Heart left ventricle (tissue), 16 donors: ENCODE measurements around the gene IRX1. TPM values are rescaled to one million over a fixed set of nuclear protein-coding genes. Genes with fewer than 3 reads are reported as not detected.

Experiments
- ATAC-seq, 4 donors: fragments of 200-7000 bp; cut with Tn5 transposase; one replicate each; pipeline ENCODE4 v1.9.1; 2020 to 2022; ENCODE audit warnings: moderate library complexity in 4 of 4, mild to moderate bottlenecking in 3 of 4, moderate number of reproducible peaks in 1 of 4
- DNase-seq, 5 donors: peaks; one replicate each; pipeline ENCODE4 v3.0.0-alpha.2; 2020
- H3K27ac ChIP-seq, 12 donors: fragments of 200-600 bp; sonication (generic) in 4 of 12; one replicate each; pipeline versions ENCODE4 v1.5.0 to v1.8.0; 2016 to 2022; ENCODE audit warnings: mild to moderate bottlenecking in 2 of 12
- H3K27me3 ChIP-seq, 9 donors: fragments of 200-600 bp; sonication (generic) in 2 of 9; one replicate each; pipeline versions ENCODE4 v1.5.1 to v1.8.0; 2016 to 2022; ENCODE audit warnings: mild to moderate bottlenecking in 3 of 9
- H3K36me3 ChIP-seq, 9 donors: fragments of 200-600 bp; sonication (generic) in 2 of 9; one replicate each; pipeline versions ENCODE4 v1.5.0 to v1.8.0; 2018 to 2022; ENCODE audit warnings: mild to moderate bottlenecking in 2 of 9
- H3K4me1 ChIP-seq, 12 donors: fragments of 200-600 bp; sonication (generic) in 4 of 12; one replicate each; pipeline versions ENCODE4 v1.5.0 to v1.8.0; 2016 to 2022; ENCODE audit warnings: mild to moderate bottlenecking in 3 of 12
- H3K4me3 ChIP-seq, 12 donors: fragments of 200-600 bp; sonication (generic) in 4 of 12; one replicate each; pipeline versions ENCODE4 v1.5.0 to v1.8.0; 2017 to 2022; ENCODE audit warnings: mild to moderate bottlenecking in 9 of 12, moderate library complexity in 4 of 12
- H3K9me3 ChIP-seq, 12 donors: fragments of 200-600 bp; sonication (generic) in 4 of 12; one replicate each; pipeline versions ENCODE4 v1.5.0 to v1.8.0; 2016 to 2022; ENCODE audit warnings: mild to moderate bottlenecking in 1 of 12
- POLR2A ChIP-seq, 2 donors: fragments of 450-650 bp; IDR thresholded peaks; one replicate each; pipeline ENCODE4 v1.6.1; 2017; ENCODE audit warnings: antibody characterized with exemption in 2 of 2, mild to moderate bottlenecking in 2 of 2, moderate library complexity in 2 of 2
- WGBS, 4 donors: extraction: QIAGEN DNeasy Blood & Tissue Kit in 2 of 4; methylation state at CpG; one replicate each; pipeline versions ENCODE4 v1.1.5 to v1.1.7; 2013 to 2018; 5-methylcytosine and 5-hydroxymethylcytosine counted together
- intact Hi-C, 10 donors: fragments of 100-400 bp; cut with DNase I; formaldehyde crosslinking; loops; one replicate each; pipeline versions ENCODE4 v1.11.1 to v1.14.2; 2022
- polyA plus RNA-seq, 2 donors: library from polyadenylated mRNA; stranded (reverse); fragments of 200-250 nt; gene quantifications; one replicate each; pipeline ENCODE4 v1.2.3, GENCODE V29; 2013
- total RNA-seq, 9 donors: library from RNA; depleted of rRNA in 2 of 9; stranded (reverse); fragments of >200 nt in 2 of 9; fragmentation: NEBNext Ultra II Directional in 3 of 9; extraction: Animal tissue kit (Norgen Biotek cat#: 25700) in 3 of 9; gene quantifications; one replicate each; pipeline versions ENCODE4 v1.1.0 to v1.2.4, GENCODE V29; 2016 to 2023
- TF ChIP-seq, protein P1 (sequence below), 12 donors: fragments of 200-600 bp; sonication (generic) in 4 of 12; IDR thresholded peaks; one replicate each; pipeline versions ENCODE4 v1.5.0 to v1.8.0; 2018 to 2022; ENCODE audit warnings: antibody characterized with exemption in 12 of 12, mild to moderate bottlenecking in 5 of 12
- donor health status: ischemic (EF 13 %, LVEDD 7.1; RV severe dilation, severe dysfunction).
- donor health status: healthy with polysubstance abuse.
- donor health status: DM: no; HTN: yes; CAD: no.
- donor health status: DM: no; HTN: no; CAD: no.
- donor health status: ischemic (EF 25% LVEDD 6.9; RV normal size, moderate dysfunction).
- donor health status: ischemic (EF 25% LVEDD 5.7; RV mildly dilated, moderate dysfunction).
- donor health status: healthy.
- donor health status: DM: yes; HTN: yes; CAD: no.
- donor health status: ischemic (EF 35%, LVEDD 5.7; RV mildly dilated, moderate dysfunction).
- donor health status: nonischemic (EF 11% LVEDD 7.7; RV severe dilation, severe dysfunction).
- donor health status: DM: yes; HTN: yes; CAD: no.
- donor health status: PGD.
- donor health status: ischemic (EF 29% LVEDD 5.4; RV normal size, mild dysfunction).
- donor health status: nonischemic (EF 23%, LVEDD 6.1; RV moderate dilation, normal function).

IRX1 gene
- total and polyA plus RNA-seq, 11 donors: 0.15 to 1.5 (median 0.34) TPM; not detected in 1

DNA sequence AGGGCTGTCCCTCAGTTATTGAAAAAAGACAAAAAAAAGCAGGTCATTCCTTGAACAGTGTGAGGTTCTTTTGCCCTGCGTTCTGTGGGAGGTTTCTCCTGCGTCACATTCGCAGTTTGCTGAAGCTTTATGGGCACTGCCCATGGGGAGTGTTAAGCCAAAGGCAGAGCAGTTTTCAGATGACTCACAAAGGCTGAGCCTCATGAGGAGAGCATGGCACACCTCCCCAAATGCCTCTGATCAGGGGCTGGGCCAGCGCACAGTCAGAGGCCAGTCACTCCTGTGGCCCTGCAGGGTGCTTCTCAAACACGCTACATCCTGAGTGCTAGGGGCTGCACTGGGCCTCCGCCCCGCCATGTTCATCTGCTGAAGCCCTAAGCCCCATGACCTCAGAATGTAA lies 38.4 kb downstream of the IRX1 start:
- peaks cover 0 to 10% (median 0%) of the 10 kb centered on the region in 12 donors for H3K9me3 ChIP-seq
- intact Hi-C loops: no loop called here
- H3K27me3 ChIP-seq: peaks cover 0 to 2% (median 0%) of the 10 kb centered on the region in 9 donors
- DNase-seq: no peak
- no peak overlapping the region for H3K4me3 ChIP-seq
- TF ChIP-seq, protein P1, sequence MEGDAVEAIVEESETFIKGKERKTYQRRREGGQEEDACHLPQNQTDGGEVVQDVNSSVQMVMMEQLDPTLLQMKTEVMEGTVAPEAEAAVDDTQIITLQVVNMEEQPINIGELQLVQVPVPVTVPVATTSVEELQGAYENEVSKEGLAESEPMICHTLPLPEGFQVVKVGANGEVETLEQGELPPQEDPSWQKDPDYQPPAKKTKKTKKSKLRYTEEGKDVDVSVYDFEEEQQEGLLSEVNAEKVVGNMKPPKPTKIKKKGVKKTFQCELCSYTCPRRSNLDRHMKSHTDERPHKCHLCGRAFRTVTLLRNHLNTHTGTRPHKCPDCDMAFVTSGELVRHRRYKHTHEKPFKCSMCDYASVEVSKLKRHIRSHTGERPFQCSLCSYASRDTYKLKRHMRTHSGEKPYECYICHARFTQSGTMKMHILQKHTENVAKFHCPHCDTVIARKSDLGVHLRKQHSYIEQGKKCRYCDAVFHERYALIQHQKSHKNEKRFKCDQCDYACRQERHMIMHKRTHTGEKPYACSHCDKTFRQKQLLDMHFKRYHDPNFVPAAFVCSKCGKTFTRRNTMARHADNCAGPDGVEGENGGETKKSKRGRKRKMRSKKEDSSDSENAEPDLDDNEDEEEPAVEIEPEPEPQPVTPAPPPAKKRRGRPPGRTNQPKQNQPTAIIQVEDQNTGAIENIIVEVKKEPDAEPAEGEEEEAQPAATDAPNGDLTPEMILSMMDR (IDR thresholded peaks at IDR 0.05): no peak
- no peak for TF ChIP-seq POLR2A (IDR thresholded peaks at IDR 0.05)
- H3K36me3 ChIP-seq: no peaks in the 10 kb centered on the region
- no peaks in the 10 kb centered on the region for H3K4me1 ChIP-seq
- ATAC-seq: no peak
- 92 to 97% (median 93%) methylated on average over 7 of the region's 7 CpGs for WGBS, 4 donors
- no peak overlapping the region for H3K27ac ChIP-seq

DNA sequence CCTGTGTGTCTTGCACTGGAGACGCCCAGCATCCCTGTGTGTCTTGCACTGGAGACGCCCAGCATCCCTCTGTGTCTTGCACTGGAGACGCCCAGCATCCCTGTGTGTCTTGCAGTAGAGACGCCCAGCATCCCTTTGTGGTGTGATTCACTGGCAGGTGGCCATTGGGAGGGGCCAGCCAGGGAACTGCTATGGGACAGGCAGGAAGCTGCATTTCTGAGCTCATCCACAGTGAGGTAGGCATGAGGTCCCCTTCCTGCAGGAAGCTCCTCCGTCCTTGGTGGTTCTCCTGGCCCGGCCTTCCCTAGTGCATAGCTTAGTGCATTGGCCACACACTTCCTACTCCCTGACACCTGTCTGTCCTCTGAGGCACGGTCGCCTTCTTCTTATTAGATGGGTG lies 43.5 kb downstream of the IRX1 start:
- no peak for ATAC-seq
- peaks cover 0 to 10% (median 0%) of the 10 kb centered on the region in 12 donors for H3K9me3 ChIP-seq
- peaks cover 0 to 7% (median 0%) of the 10 kb centered on the region in 9 donors for H3K27me3 ChIP-seq
- DNase-seq: no peak
- H3K36me3 ChIP-seq: no peaks in the 10 kb centered on the region
- TF ChIP-seq POLR2A (IDR thresholded peaks at IDR 0.05): no peak
- TF ChIP-seq, protein P1 (IDR thresholded peaks at IDR 0.05): no peak
- no peaks in the 10 kb centered on the region for H3K4me1 ChIP-seq
- H3K4me3 ChIP-seq: no peak overlapping the region
- intact Hi-C loops: no loop called here
- H3K27ac ChIP-seq: no peak overlapping the region
- 51 to 68% (median 64%) methylated on average over 4 to 7 of the region's 8 CpGs for WGBS, 4 donors

DNA sequence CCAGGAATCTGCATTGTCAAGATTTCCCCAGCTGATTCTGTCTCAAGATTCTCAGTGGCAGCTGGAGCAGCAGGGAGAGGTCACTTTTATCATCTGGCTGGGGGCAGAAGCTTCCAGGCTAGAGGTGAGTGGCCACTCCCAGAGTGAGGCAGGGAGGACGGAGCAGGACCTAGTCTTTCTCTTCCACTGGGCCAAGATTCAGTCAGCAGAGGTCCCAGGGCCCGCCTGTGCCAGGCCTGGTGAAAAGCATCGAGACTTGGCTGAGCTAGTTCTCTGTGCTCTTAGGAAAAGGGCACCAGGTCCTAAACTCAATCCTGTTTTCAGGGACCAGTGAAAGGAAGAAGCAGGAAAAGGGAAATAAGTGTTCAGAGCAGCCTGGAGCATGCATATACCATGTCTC lies 46.6 kb downstream of the IRX1 start:
- intact Hi-C loops: no loop called here
- DNase-seq: no peak

DNA sequence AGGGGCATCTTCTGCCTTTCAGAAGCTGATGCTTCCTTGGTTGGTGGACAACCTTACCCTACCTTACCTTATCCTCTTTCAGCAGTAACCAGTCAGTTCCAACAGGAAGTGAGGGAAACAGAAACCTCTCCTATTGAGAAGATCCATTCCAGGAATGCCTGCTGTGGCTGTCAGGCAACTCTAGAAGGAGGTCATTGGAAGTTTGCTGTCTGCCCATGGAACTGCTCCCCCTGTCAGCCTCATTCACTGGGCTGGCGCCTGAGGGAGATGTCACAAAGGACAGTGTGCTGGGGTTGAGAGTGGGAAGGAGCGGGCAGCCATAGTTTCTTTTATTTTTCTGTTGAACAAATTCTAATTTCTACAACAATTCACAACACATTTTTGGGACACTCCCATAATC lies 54.7 kb downstream of the IRX1 start:
- no peak overlapping the region for H3K27ac ChIP-seq
- no peaks in the 10 kb centered on the region for H3K4me1 ChIP-seq
- H3K4me3 ChIP-seq: no peak overlapping the region
- ATAC-seq: no peak
- no peak for DNase-seq
- no peaks in the 10 kb centered on the region for H3K9me3 ChIP-seq
- H3K27me3 ChIP-seq: peaks cover 0 to 15% (median 0%) of the 10 kb centered on the region in 9 donors
- H3K36me3 ChIP-seq: no peaks in the 10 kb centered on the region
- TF ChIP-seq, protein P1 (IDR thresholded peaks at IDR 0.05): no peak
- no peak for TF ChIP-seq POLR2A (IDR thresholded peaks at IDR 0.05)
- intact Hi-C loops: no loop called here
- 67 to 83% (median 76%) methylated on average over 2 of the region's 2 CpGs for WGBS, 4 donors

More for the DNA sequence above, 46.6 kb downstream of the IRX1 start:
- Histone ChIP-seq H3K36me3 (no peaks in the 10 kb centered on the region), H3K4me1 (no peaks in the 10 kb centered on the region), H3K27me3 (peaks cover 0 to 10% (median 0%) of the 10 kb centered on the region in 9 donors), H3K9me3 (no peaks in the 10 kb centered on the region), H3K4me3 (no peak overlapping the region), H3K27ac (no peak overlapping the region)
- ATAC-seq: no peak
- 66 to 85% (median 77%) methylated on average over 3 of the region's 3 CpGs for WGBS, 4 donors
- TF ChIP-seq, protein P1 (IDR thresholded peaks at IDR 0.05): no peak
